Measurements from ENCODE around the gene GNAO1.

The GNAO1 gene

DNA sequence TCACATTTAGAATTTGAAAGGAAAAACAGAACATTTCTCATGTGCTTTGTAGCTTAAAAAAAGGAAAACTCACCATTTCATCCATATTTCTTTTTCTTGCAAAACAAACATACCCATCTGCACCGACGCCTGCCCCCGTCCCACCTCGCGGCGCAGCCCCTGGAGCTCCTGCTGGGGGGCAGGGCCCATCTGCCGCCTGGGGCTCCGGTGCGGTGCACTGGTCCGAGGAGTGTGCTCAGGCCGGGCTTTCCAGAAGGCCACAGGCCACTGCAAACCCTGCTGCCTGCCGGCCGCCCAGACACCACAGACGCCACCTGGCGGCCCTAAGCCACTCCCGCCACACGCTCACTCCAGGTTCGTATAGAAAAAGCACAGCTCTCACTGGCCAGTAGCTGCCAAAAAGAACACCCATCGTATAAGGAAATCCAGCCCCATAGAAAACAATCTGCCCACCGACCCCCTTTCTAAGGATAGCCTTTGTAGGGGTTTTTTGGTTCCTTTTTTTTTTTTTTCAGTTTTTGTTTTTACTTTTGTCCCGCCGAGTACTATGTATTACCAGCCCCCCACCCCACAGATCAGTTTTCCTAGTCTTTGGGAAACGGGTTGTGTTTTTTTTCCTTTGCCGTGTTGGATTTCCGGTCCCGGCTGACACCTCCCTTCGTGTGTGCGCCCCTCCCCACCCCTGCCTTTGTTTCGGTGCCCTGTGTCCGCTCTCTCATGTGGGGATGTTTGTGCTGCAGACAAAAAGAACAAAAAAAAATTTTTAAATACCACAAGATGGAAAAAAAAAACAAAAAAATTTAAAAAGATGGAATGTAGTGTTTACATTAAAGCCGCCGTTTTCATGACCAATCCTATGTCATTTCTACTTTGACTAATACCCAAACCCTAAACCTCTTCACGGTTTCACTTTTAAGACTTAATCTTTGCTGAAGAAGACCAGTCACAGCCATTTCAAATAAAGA lies 165.3 kb downstream of the GNAO1 start:
- in situ Hi-C loops (cut with MboI; ENCODE audit: low sequenced_read_pairs), result no loop called here

DNA sequence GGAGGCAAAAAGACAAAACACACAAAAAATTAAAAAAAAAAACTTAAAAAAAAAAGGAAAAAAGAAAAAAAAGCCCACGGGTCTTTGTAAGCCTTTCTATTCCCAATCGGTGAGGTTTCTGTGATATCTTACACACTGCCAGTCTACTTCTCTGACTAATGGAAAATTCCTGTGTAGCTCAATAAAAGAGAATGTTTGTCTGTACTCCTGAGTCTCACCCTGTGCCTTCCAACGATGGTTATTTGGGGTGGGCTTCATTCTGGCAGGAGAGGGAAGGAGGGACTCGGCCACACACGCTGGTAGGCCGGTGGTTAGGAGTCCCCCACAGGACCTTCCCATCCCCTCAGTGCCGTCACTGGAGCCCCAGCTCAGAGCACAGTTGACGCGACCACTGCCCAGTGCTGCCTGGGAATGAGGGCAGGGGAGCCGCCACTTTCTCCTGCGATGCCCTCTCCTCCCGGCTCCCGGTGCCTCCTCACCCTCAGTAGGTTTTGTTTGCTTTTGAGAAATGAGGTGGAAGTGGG lies 166.0 kb downstream of the GNAO1 start:
- in situ Hi-C loops (cut with MboI; ENCODE audit: low sequenced_read_pairs), result no loop called here

DNA sequence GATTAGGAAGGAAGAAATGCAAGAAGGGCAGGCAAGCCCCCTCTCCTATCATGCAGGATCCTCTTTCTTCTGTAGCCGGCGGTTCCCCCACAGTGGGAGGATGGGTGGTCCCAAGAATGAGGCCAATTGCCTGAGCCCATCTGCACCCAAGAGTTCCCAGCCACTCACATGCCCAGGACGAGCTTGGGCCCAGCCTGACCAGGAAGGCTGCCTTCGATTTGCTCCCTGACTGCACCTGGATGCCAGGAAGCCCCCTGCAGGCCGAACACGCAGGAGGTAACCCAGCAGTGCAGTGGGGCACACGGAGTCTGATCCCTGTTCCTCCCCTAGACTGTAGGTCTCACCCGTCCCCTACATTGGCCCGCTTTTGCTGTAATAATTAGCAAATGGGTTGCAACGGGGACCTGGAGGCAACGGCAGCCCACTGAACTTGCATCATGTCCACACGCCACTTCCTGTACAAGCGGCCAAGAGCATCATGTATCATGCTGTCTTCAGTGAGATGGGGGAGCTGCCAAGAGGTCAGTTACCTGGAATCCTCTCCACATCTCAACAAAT lies 166.6 kb downstream of the GNAO1 start:
- in situ Hi-C loops (cut with MboI; ENCODE audit: low sequenced_read_pairs), result no loop called here

DNA sequence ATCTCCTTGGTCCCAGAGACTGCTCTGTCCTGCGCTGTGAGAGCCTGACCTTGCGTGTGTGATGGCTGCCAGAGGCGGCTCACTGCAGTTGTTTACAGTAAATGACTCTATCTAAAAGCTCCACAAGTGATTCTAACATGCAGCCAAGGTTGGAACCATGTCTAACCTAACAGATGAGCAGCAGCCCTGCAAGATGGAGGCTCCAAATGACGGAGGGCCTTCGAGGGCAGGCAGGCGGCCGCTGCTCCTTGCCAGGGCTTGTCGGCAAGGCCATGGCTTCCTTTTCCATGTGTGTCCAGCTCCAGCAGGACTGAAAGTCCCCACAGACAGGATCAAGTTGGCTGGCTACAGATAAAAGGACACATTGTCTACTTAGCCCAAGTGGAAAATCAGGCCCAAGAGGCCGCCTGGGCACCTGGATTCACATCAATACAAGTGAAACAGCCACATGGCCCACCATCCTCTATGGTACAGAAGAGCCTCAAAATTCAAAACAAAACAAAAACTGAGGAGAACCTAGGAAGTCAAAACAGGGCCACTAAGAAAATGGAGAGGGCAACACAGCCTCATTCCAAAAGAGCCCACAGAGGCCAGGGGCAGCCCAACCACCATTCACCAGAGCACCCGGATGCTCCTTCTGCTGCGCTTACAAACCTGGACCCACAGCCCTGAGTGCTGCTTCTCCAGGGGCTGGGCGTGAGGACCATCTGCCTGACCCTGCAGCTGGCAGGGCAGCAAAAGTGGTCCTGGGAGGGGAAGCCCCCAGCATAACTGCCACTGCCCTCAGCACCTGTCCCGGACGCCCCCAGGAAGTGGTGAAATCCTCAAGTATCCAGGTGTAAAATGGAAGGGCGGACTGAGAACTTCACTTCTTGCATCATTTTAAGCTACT lies 169.1 kb downstream of the GNAO1 start:
- in situ Hi-C loops (cut with MboI; ENCODE audit: low sequenced_read_pairs), result no loop called here

DNA sequence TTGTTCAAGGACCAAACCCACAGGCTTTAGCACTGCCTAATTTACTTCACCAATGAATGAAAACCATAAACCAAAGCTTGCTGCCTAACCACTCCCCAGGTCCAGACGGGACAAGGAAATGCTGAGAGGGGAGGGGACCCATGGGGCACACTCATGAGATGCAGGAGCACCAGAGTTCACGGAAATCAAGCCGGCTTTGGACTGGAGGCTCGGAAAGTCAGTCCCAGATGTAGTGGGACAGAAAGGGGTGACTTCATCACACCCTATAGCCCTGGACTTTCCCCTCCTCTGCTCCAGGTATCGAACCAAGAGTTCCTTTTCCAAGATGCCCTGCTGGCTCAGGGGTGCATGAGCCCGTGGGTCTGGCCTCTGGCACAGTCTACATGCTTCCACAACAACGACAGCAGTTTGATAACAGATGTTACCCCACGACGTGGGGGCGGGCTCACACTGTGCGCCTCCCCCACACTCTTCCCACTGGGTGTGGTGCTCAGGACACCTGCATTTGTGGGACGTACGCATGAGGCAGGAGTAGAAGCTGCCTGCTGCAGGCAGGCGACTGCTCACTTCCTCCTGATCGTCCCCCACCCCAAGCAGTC lies 170.9 kb downstream of the GNAO1 start:
- in situ Hi-C loops (cut with MboI; ENCODE audit: low sequenced_read_pairs), result no loop called here

DNA sequence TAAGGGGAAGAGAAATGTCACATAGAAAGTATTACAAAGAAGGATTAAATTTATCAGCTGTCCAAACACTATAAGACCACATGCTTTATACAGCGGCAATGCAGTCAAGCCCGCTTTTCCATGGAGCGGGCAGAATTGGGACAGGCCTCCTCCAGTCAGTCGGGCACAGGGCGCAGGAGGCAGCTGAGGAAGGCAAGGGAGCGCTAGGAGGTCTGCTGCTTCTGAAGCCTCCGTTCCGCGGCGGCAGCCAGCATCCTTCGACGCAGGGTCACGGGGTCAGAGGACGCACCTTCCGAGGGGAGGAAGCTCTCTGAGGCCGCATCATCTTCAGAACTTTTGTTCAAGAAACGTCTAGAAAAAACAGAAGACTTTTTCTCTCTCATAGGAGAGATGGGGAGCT lies 171.4 kb downstream of the GNAO1 start:
- in situ Hi-C loops (cut with MboI; ENCODE audit: low sequenced_read_pairs), result no loop called here

DNA sequence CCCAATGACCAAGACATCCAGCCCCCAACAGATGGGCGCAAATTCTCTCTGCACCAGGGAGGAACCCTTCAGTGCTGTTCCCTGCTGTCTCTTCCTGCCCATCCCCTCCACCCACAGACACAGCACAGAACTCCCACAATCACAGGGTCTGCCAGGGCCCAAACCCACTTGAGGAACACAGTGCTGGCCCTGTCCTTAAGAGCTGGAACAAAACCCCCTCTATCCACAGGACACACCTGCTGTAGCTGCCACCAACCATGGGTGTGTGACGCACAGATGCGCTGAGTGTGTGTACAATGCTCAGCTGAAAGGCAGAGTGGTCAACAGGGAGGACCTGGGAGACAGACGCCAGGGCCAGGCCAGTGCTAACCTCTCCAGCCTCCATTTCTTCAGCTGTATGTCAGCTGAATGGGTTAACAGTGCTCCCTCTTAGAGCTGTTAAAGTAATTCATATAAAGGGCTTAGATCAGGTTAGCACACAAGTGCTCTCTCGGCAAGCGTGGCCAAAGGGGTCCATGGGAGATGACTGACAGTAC lies 172.0 kb downstream of the GNAO1 start:
- in situ Hi-C loops (cut with MboI; ENCODE audit: low sequenced_read_pairs), result no loop called here

DNA sequence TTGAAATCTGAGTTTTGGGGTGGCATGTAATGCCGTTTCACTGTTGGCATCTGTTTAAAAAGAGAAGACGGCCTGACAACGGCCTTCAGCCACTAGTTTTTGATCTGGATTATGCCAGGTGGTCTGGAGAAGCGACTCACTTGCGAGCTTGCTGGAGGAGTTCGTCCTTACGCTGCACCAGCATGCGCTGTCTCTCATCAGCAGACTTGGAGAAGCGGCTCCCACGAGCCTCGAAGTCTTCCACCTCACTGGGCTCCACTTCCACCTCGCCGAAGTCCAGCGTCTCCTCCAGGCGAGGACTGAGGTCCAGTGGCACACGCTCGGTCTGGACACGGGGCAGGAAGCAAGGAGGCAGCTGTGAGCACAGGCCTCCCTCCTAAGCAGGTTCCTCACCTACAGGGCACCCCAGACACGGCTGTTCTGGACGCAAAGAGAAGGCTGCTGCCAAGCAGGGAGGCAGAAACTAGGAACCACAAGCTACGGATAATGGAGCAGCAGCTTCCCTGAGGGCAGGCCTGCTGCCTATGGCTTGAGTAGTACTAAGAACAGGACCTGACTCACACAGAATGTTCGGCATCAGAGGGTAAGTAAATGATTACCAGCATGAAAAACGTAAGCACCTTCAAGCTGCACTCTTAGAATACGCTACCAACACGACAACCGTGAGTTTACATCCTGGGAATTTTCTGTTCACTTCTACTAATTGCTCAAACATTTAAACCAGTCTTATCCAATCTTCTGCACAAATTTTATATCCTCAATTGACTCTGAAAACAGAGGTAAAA lies 172.7 kb downstream of the GNAO1 start:
- in situ Hi-C loops (cut with MboI; ENCODE audit: low sequenced_read_pairs), result no loop called here

DNA sequence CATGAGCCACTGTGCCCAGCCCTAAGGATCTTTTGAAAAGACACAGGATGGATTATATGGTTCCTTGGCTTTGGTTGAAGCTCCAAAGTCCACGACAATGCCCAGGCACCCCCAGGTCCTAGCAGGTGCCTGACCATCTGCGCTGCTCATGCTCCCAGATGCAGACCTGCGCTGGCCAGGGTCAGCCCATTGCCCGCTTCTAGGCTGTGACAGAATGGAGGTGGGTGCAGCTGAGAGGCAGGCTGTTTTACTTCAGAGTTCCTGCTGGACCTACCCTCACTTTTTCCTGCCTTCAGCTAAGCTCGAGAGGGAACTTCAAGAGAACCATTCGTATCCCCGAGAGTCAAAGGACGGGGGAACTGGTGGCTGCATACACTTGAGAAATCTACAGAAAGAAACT lies 173.6 kb downstream of the GNAO1 start:
- in situ Hi-C loops (cut with MboI; ENCODE audit: low sequenced_read_pairs), result no loop called here

DNA sequence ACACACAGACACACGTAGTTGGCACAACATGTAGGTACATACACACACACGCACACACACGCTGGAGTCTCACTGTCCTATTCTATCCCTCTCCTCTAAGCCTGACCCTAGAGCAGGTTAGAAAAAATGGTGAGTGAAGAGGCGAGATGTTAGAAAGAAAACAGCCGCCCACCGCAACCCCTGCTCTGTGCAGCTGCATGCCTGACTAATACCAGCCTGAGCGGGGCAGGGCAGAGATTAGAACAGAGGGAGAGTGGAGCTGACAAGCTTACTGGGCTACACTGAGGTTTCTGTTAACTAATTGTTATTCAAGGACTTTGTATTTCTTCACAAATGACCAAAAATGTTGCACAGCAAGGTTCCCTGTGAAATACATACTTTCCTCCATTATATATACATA lies 174.3 kb downstream of the GNAO1 start:
- in situ Hi-C loops (cut with MboI; ENCODE audit: low sequenced_read_pairs), result no loop called here

DNA sequence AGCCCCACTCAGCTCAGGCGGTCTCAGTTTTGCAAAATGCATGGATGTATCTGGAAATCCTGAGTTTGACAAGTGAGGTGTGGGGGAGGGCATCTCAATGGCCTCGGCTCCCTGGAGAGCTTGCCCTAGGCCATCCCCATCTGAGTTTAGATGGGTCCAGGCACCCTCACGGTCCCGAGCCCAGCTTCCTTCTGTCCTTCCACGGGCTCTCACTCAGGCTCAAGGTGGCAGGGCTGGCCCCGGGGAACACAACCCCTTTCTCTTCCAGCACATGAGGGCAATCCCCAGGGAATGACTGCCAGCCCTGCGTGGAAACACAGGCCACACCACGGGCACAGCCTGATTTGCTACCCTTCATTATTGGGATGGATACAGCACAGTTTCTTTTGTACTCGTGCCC lies 175.7 kb downstream of the GNAO1 start:
- in situ Hi-C loops (cut with MboI; ENCODE audit: low sequenced_read_pairs), result no loop called here

DNA sequence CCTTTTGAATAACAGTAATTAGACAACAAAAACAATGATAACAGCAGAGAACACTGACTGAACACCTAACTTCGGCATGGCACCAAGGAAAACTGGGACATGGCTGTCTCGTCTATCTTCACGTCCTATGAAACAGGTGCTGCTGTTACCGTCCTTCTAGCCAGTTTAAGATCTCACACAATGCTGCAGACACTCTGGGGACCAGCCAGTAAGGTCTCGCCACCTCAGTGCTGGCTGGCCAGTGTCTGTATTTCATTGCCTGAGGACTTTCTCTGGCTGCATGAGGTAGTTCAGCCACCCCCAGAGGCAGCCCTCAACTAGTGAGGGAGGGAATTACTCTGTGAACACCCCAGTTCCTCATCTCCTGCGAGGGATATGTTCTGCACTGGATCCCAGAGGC lies 176.5 kb downstream of the GNAO1 start:
- in situ Hi-C loops (cut with MboI; ENCODE audit: low sequenced_read_pairs), result no loop called here

DNA sequence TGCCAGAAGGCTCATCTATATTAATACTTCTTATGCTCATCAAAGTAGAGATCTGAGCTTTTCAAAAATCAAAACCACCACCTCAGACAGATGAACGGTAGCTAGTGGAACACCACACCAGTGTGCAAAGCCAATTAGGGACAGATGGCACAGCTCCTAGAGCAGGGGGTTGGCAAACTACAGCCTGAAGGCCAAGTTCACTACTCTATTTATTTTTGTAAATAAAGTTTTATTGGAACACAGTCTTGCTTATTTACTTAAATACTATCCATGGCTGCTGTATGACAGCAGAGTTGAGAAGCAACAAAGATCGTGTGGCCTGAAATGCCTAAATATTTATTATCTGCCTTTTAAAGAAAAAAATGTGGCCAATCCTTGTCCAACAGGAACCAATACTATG lies 177.3 kb downstream of the GNAO1 start:
- in situ Hi-C loops (cut with MboI; ENCODE audit: low sequenced_read_pairs), result no loop called here

DNA sequence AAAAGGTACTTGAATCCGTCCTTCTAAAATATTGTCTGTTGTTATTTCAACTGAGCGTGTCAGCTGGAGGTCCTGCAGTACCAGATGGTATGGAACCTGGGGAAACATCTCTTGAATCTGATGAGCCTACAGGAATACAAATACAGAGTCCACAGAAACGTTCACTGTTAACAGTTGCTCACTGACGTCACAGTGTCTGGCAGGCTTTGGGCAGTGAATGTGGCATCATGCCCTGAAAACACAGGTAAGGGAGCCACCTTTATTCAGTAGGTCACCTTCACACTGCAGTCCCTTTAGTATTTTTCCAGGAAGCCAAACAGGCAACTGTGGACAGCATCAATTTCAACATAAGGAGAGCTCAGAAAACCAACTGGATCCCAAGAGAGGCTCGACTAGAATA lies 177.9 kb downstream of the GNAO1 start:
- in situ Hi-C loops (cut with MboI; ENCODE audit: low sequenced_read_pairs), result no loop called here

DNA sequence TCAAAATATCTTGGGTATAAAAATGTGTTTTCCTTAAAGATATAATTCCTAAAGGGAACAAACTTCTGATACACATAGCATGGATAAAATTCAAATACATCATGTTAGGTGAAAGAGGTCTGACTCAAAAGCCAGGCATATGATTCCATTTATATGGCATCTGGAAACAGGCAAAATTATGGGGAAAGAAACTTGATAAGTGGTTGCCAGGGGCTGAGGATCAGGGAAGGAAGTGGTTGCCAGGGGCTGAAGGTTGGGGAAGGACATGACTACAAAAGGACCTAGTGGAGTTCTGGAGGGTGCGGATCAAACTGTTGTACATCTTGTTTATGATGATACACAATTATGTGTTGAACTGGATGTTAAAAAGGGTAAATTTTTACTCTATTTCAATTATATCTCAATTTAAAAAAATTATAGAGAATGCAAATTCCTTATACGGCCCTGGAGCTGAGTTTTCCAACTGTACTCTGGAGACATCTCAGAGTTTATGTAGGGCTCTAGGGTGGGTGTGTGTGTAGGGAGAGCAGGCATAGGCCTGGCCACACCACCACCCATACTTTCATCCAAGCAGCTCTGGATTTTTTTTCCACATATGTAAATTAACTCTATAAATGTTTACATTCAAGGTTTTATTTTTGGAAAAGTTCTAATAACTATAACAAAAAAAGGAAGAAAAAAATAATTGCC lies 179.0 kb downstream of the GNAO1 start:
- in situ Hi-C loops (cut with MboI; ENCODE audit: low sequenced_read_pairs), result no loop called here

DNA sequence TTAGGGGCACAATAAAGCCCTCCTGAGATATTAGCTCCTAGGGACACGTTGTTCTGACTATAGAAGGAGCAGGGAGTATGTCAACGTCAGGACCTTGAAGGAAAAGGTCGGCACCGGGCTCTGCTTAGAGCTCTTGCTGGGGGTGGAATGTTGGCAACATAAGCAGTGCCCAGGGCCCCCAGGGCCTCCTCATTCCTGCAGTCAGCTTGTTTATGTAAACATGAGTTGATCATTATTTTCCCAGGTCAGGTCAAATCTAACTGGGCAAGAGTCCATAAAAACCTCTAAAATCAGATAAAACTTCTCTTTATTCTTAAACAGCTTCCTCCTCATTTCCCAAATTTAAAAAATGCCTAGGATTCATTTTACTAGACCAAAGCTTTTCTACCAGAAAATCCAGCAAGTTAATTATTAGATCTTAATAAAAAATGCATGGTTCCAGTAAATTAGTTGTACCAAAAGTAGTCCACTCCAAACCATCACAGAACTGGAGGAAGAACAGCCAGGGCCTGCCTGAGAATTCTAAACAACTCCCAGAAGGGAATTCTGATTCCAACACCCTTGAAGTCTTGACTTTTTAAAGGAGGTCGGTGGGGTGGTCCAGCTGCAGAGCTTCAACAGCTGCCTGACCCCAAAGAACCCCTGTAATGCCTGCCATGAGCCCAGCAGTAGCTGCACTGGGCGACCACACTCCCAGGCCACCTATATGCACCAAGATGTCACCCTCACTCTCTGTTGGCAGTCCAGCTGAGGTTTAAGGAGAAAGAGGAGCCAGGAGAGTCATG lies 179.8 kb downstream of the GNAO1 start:
- in situ Hi-C loops (cut with MboI; ENCODE audit: low sequenced_read_pairs), result no loop called here

DNA sequence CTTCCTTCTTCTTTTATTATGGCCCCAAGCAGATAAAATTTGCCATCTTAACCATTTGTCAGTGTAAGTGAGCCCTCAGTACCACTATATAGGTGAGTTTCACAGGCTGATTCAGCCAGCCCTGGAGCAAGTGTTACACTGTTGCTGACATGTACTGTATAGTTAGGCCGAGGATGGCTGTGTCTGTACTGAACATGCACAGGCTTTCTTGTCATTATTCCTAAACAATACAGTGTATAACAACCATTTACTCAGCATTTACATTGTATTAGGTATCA lies 180.3 kb downstream of the GNAO1 start:
- in situ Hi-C loops (cut with MboI; ENCODE audit: low sequenced_read_pairs), result no loop called here

DNA sequence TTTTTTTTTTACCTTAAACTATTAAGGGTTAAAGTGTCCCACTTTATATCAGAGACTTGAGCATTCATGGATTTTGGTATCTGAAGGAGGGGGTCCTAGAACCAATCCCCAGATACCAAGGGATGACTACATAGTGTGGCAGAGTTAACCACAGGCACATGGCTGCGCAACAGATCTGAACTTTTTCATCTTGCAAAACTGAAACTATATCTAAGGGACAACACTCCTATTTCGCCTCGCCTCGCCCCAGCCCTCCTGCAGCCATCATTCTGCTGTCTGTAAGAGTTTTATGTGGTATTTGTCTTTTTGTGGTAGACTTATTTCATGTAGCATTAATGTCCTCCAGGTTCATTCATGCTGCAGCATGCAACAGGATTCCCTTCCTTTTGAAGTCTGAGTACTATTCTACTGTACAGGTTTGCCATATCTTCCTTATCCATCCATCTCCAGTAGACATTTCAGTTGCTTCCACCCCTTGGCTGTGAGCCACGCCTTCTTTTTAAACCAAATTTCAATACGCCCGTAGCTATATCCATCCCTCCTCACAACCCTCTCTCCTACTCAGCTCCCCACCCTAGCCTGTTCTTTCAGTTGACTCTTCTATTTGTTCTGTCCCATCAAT lies 180.8 kb downstream of the GNAO1 start:
- in situ Hi-C loops (cut with MboI; ENCODE audit: low sequenced_read_pairs), result no loop called here
